ENCODE measurements around the gene TCF4.

Gene TCF4

DNA sequence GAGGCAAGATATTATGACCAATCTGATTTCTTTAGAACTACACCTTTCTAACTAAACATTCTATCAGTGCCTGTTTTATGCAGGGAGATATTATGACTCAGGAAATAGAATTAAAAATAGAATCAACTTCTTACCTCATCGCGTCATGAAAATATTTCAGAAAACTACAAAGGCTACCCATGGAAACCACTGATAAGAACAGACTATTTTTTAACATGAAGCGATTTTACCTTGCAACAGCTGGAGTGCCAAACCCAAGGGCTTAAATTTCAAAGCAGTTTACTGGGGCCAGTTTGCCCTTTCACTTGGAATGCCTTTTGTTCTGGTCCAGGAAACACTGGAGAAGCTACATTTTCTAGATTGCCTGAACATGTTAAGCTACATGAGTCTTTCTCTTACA is 323.9 kb downstream of the TCF4 start:
- H3K9me3 ChIP-seq (ENCODE audit: control insufficient read depth, insufficient read depth, low read length): no peaks in the 10 kb centered on the region
- H3K4me1 ChIP-seq (ENCODE audit: control insufficient read depth, low read length): peaks cover 41% of the 10 kb centered on the region
- peaks cover 34% of the 10 kb centered on the region for H3K79me2 ChIP-seq (ENCODE audit: control insufficient read depth, low read length)
- H3K27ac ChIP-seq (ENCODE audit: low read depth, low read length): no peak overlapping the region
- peaks cover 7% of the 10 kb centered on the region for H3F3A ChIP-seq (ENCODE audit: control insufficient read depth, insufficient read depth)
- H3K9me2 ChIP-seq (replicated peaks; ENCODE audit: control insufficient read depth, low read length): no peaks in the 10 kb centered on the region
- H3K4me2 ChIP-seq (ENCODE audit: low read length): no peak overlapping the region
- H3K36me3 ChIP-seq (ENCODE audit: control insufficient read depth, low read length): peaks cover 98% of the 10 kb centered on the region
- no peaks in the 10 kb centered on the region for H4K20me1 ChIP-seq (ENCODE audit: control insufficient read depth, insufficient read depth, low read depth, low read length)
- H3K4me3 ChIP-seq (ENCODE audit: low read length): no peak overlapping the region
- no peaks in the 10 kb centered on the region for H3K27me3 ChIP-seq (ENCODE audit: control insufficient read depth, low read length)
- TF ChIP-seq, protein P1, sequence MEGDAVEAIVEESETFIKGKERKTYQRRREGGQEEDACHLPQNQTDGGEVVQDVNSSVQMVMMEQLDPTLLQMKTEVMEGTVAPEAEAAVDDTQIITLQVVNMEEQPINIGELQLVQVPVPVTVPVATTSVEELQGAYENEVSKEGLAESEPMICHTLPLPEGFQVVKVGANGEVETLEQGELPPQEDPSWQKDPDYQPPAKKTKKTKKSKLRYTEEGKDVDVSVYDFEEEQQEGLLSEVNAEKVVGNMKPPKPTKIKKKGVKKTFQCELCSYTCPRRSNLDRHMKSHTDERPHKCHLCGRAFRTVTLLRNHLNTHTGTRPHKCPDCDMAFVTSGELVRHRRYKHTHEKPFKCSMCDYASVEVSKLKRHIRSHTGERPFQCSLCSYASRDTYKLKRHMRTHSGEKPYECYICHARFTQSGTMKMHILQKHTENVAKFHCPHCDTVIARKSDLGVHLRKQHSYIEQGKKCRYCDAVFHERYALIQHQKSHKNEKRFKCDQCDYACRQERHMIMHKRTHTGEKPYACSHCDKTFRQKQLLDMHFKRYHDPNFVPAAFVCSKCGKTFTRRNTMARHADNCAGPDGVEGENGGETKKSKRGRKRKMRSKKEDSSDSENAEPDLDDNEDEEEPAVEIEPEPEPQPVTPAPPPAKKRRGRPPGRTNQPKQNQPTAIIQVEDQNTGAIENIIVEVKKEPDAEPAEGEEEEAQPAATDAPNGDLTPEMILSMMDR (IDR thresholded peaks at IDR 0.05; ENCODE audit: low read depth, low read length, poor library complexity, severe bottlenecking): no peak

DNA sequence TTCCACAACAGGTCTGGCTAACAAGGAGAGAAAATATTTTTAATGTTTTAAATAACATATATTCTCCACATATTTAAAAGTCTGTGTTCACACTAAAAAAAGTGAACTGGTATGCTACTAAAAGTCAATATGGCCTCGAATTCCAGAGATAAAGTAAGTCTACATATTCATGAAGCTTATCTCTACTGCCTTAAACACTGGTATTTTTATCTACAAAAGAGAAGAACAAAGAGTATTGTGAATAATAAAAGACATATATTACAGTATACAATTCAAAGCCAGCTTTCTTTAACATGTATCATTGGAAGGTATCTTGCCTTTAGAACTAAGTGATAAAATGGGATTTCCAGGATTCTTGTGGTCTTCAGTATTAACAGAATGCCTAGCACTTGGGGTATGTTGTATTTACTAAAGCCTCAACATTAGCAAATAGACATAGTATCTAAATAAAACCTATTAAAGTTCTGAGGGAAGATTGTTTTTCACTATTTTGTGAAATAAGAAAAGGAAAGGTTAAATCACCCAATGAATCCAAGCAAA is 325.9 kb downstream of the TCF4 start:
- 0 out of 2 replicates have a peak, but pooled peaks cover 3% of the 10 kb centered on the region for H3F3A ChIP-seq (ENCODE audit: control insufficient read depth, insufficient read depth)
- peaks cover 21% of the 10 kb centered on the region for H3K4me1 ChIP-seq (ENCODE audit: control insufficient read depth, low read length)
- H3K4me2 ChIP-seq (ENCODE audit: low read length): no peak overlapping the region
- peaks cover 98% of the 10 kb centered on the region for H3K36me3 ChIP-seq (ENCODE audit: control insufficient read depth, low read length)
- H3K9me2 ChIP-seq (replicated peaks; ENCODE audit: control insufficient read depth, low read length): no peaks in the 10 kb centered on the region
- no peak overlapping the region for H3K4me3 ChIP-seq (ENCODE audit: low read length)
- no peaks in the 10 kb centered on the region for H3K27me3 ChIP-seq (ENCODE audit: control insufficient read depth, low read length)
- H3K27ac ChIP-seq (ENCODE audit: low read depth, low read length): no peak overlapping the region
- peaks cover 24% of the 10 kb centered on the region for H3K79me2 ChIP-seq (ENCODE audit: control insufficient read depth, low read length)
- no peak for TF ChIP-seq EZH2phosphoT487 (IDR thresholded peaks at IDR 0.05; ENCODE audit: borderline replicate concordance, low read length)
- TF ChIP-seq, protein P1 (IDR thresholded peaks at IDR 0.05; ENCODE audit: low read depth, low read length, poor library complexity, severe bottlenecking): no peak
- no peaks in the 10 kb centered on the region for H4K20me1 ChIP-seq (ENCODE audit: control insufficient read depth, insufficient read depth, low read depth, low read length)
- H3K9me3 ChIP-seq (ENCODE audit: control insufficient read depth, insufficient read depth, low read length): no peaks in the 10 kb centered on the region

DNA sequence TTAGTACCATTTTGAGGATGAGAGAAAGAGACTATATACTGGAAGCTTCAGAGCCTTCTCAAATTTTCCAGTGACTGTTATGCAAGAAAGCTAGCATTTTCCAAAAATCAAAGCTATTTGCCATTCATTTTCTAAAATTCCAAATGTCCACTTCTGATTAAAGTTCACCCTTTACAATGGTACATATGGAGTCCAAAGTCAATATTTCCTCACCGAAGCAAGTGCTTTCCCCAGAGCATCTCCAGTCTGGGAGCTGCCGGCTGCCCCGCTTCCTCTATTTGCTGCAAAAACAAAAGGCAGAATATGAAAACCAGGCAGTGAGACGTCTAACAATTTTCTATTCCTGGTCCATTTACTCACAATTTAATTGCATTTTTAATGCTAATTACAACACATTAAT is 326.7 kb downstream of the TCF4 start:
- no peak for TF ChIP-seq EZH2phosphoT487 (IDR thresholded peaks at IDR 0.05; ENCODE audit: borderline replicate concordance, low read length)
- TF ChIP-seq, protein P1 (IDR thresholded peaks at IDR 0.05; ENCODE audit: low read depth, low read length, poor library complexity, severe bottlenecking): no peak
- no peak overlapping the region for H3K4me2 ChIP-seq (ENCODE audit: low read length)

More for the DNA sequence above, 326.7 kb downstream of the TCF4 start:
- H4K20me1 ChIP-seq (ENCODE audit: control insufficient read depth, insufficient read depth, low read depth, low read length): no peaks in the 10 kb centered on the region
- no peaks in the 10 kb centered on the region for H3K27me3 ChIP-seq (ENCODE audit: control insufficient read depth, low read length)
- no peak overlapping the region for H3K4me3 ChIP-seq (ENCODE audit: low read length)
- no peak overlapping the region for H3K27ac ChIP-seq (ENCODE audit: low read depth, low read length)
- peaks cover 98% of the 10 kb centered on the region for H3K36me3 ChIP-seq (ENCODE audit: control insufficient read depth, low read length)
- H3F3A ChIP-seq (ENCODE audit: control insufficient read depth, insufficient read depth): 0 out of 2 replicates have a peak, but pooled peaks cover 3% of the 10 kb centered on the region
- no peaks in the 10 kb centered on the region for H3K9me3 ChIP-seq (ENCODE audit: control insufficient read depth, insufficient read depth, low read length)
- peaks cover 12% of the 10 kb centered on the region for H3K4me1 ChIP-seq (ENCODE audit: control insufficient read depth, low read length)
- H3K9me2 ChIP-seq (replicated peaks; ENCODE audit: control insufficient read depth, low read length): no peaks in the 10 kb centered on the region
- peaks cover 16% of the 10 kb centered on the region for H3K79me2 ChIP-seq (ENCODE audit: control insufficient read depth, low read length)

All from DOHH2 (cell line).